OCI-LY3 (cell line): Measurements from ENCODE around the gene CCSER1.

ENCODE experiments used
- H2AFZ ChIP-seq: fragments of 200-600, 300-600 bp; shearing (Covaris generic); 2 replicates; pipeline ENCODE4 v1.6.0; 2014; ENCODE audit warnings: antibody characterized with exemption, low read depth, low read length
- H3K27ac ChIP-seq: fragments of 200-600, 300-600 bp; sonication (generic); 2 replicates; pipeline ENCODE4 v1.5.1; 2014; ENCODE audit warnings: mild to moderate bottlenecking, low read length, moderate library complexity, mixed read lengths
- H3K27me3 ChIP-seq: fragments of 200-600, 300-600 bp; sonication (generic); 2 replicates; pipeline ENCODE4 v1.6.1; 2014; ENCODE audit warnings: low read depth, low read length, mixed read lengths
- H3K36me3 ChIP-seq: fragments of 200-600, 300-600 bp; sonication (generic); replicated peaks from 2 replicates; pipeline ENCODE3; 2014; ENCODE audit warnings: low read depth, low read length, mixed read lengths
- H3K4me1 ChIP-seq: fragments of 300-600, 200-600 bp; sonication (generic); 2 replicates; pipeline ENCODE4 v1.6.1; 2014; ENCODE audit warnings: low read length, mixed read lengths
- H3K4me2 ChIP-seq: fragments of 200-600, 300-600 bp; sonication (generic); 2 replicates; pipeline ENCODE4 v1.6.1; 2014; ENCODE audit warnings: low read length, mixed read lengths
- H3K4me3 ChIP-seq: fragments of 300-600, 200-600 bp; sonication (generic); 2 replicates; pipeline ENCODE4 v1.5.1; 2014; ENCODE audit warnings: antibody characterized with exemption, mild to moderate bottlenecking, low read length, moderate library complexity
- H3K79me2 ChIP-seq: fragments of 300-600, 200-600 bp; shearing (Covaris generic); 2 replicates; pipeline ENCODE4 v1.6.1; 2014; ENCODE audit warnings: mild to moderate bottlenecking, low read length, mixed read lengths
- H3K9ac ChIP-seq: fragments of 300-600, 200-600 bp; shearing (Covaris generic); 2 replicates; pipeline ENCODE4 v1.6.0; 2014; ENCODE audit warnings: mild to moderate bottlenecking, low read length, moderate library complexity
- H3K9me3 ChIP-seq: fragments of 200-600, 300-600 bp; shearing (Covaris generic); 2 replicates; pipeline ENCODE4 v1.6.1; 2014; ENCODE audit warnings: low read length, mixed read lengths; ENCODE audit not compliant: insufficient read depth
- H4K20me1 ChIP-seq: fragments of 200-600, 300-600 bp; sonication (generic); 2 replicates; pipeline ENCODE4 v1.6.1; 2016; ENCODE audit warnings: low read length, mixed read lengths; ENCODE audit not compliant: insufficient read depth
- CTCF ChIP-seq: fragments of 200-600, 300-600 bp; sonication (generic); IDR thresholded peaks from 2 replicates; pipeline ENCODE4 v1.5.1; 2014; ENCODE audit warnings: antibody characterized with exemption, low read length, low read depth
- EZH2phosphoT487 ChIP-seq: fragments of 200-600 bp; shearing (Covaris generic); IDR thresholded peaks from 2 replicates; pipeline ENCODE4 v1.6.1; 2018; ENCODE audit warnings: antibody characterized with exemption, mixed run types, low read depth

The CCSER1 gene

GRCh38 chr4:90572996-90573395, 445.8 kb downstream of the CCSER1 start:
- H3K79me2 ChIP-seq: no peaks in the 10 kb centered on the region
- H3K4me2 ChIP-seq: no peak overlapping the region
- H3K9me3 ChIP-seq: no peaks in the 10 kb centered on the region
- H2AFZ ChIP-seq: 0 out of 2 replicates have a peak overlapping the region, but pooled peaks have one; percentile 42
- no peak overlapping the region for H3K9ac ChIP-seq
- no peaks in the 10 kb centered on the region for H3K36me3 ChIP-seq
- H3K27me3 ChIP-seq: no peaks in the 10 kb centered on the region
- TF ChIP-seq EZH2phosphoT487 (no peak), CTCF (no peak)
- no peaks in the 10 kb centered on the region for H3K4me1 ChIP-seq
- H3K27ac ChIP-seq: no peak overlapping the region
- H4K20me1 ChIP-seq: no peaks in the 10 kb centered on the region
- H3K4me3 ChIP-seq: no peak overlapping the region

GRCh38 chr4:90575371-90575770, 448.2 kb downstream of the CCSER1 start:
- no peaks in the 10 kb centered on the region for H3K4me1 ChIP-seq
- H3K27me3 ChIP-seq: no peaks in the 10 kb centered on the region
- H3K4me2 ChIP-seq: no peak overlapping the region
- H3K36me3 ChIP-seq: no peaks in the 10 kb centered on the region
- no peak overlapping the region for H3K4me3 ChIP-seq
- H3K9ac ChIP-seq: no peak overlapping the region
- no peaks in the 10 kb centered on the region for H3K9me3 ChIP-seq
- TF ChIP-seq EZH2phosphoT487: no peak
- TF ChIP-seq CTCF: no peak
- H3K27ac ChIP-seq: no peak overlapping the region
- H2AFZ ChIP-seq: no peak overlapping the region
- H3K79me2 ChIP-seq: no peaks in the 10 kb centered on the region
- H4K20me1 ChIP-seq: no peaks in the 10 kb centered on the region

- Histone ChIP-seq H2AFZ (no peak overlapping the region), H3K9me3 (no peaks in the 10 kb centered on the region), H3K9ac (no peak overlapping the region), H3K4me1 (no peaks in the 10 kb centered on the region), H3K27ac (no peak overlapping the region), H3K36me3 (no peaks in the 10 kb centered on the region), H4K20me1 (no peaks in the 10 kb centered on the region), H3K4me2 (no peak overlapping the region), H3K4me3 (no peak overlapping the region), H3K79me2 (no peaks in the 10 kb centered on the region), H3K27me3 (no peaks in the 10 kb centered on the region)
- TF ChIP-seq CTCF: no peak
- no peak for TF ChIP-seq EZH2phosphoT487
These were observed 453.1 kb downstream of the CCSER1 start for GRCh38 chr4:90580326-90580725.

GRCh38 chr4:90582087-90582486, 454.9 kb downstream of the CCSER1 start:
- H3K36me3 ChIP-seq: no peaks in the 10 kb centered on the region
- no peaks in the 10 kb centered on the region for H3K9me3 ChIP-seq
- H3K4me3 ChIP-seq: no peak overlapping the region
- H3K79me2 ChIP-seq: no peaks in the 10 kb centered on the region
- H3K9ac ChIP-seq: no peak overlapping the region
- H3K27ac ChIP-seq: no peak overlapping the region
- H4K20me1 ChIP-seq: no peaks in the 10 kb centered on the region
- H3K27me3 ChIP-seq: no peaks in the 10 kb centered on the region
- no peaks in the 10 kb centered on the region for H3K4me1 ChIP-seq
- H2AFZ ChIP-seq: no peak overlapping the region
- no peak overlapping the region for H3K4me2 ChIP-seq
- TF ChIP-seq EZH2phosphoT487 (no peak), CTCF (no peak)
